Gastrocnemius medialis (tissue), 4 donors: ENCODE measurements around the gene DMTF1. TPM values are rescaled to one million over a fixed set of nuclear protein-coding genes. Genes with fewer than 3 reads are reported as not detected.
"Not testable (repeated sequence)": the region's sequence is repeated elsewhere in the genome, so short reads cannot be mapped to it uniquely, and the experiment has no call there.

ENCODE experiments used
- ATAC-seq, 2 donors: fragments of 150-250 bp; one replicate each; pipeline ENCODE4 v1.9.1; 2016
- DNase-seq, 2 donors: peaks; one replicate each; pipeline ENCODE4 v3.0.0-alpha.2; 2019
- H3K27ac ChIP-seq, 4 donors: fragments of 200-600 bp; sonication (generic); 1 replicate in 1 of 4; 2 replicates in 3 of 4; pipeline ENCODE4 v1.5.1; 2016 to 2018; ENCODE audit warnings: mild to moderate bottlenecking in 2 of 4, moderate library complexity in 1 of 4
- H3K27me3 ChIP-seq, 3 donors: fragments of 200-600 bp; sonication (generic) in 2 of 3; 1 replicate in 1 of 3; 2 replicates in 2 of 3; pipeline versions ENCODE4 v1.5.1 to v1.6.0; 2016 to 2019; ENCODE audit warnings: mild to moderate bottlenecking in 1 of 3, moderate library complexity in 1 of 3
- H3K36me3 ChIP-seq, 2 donors: fragments of 200-600 bp; sonication (generic) in 1 of 2; one replicate each; pipeline ENCODE4 v1.5.1; 2017 to 2018
- H3K4me1 ChIP-seq, 2 donors: fragments of 200-600 bp; sonication (generic) in 1 of 2; one replicate each; pipeline ENCODE4 v1.5.1; 2016 to 2017; ENCODE audit warnings: mild to moderate bottlenecking in 2 of 2
- H3K4me3 ChIP-seq, 4 donors: fragments of 200-600 bp; sonication (generic) in 3 of 4; 1 replicate in 1 of 4; 2 replicates in 3 of 4; pipeline ENCODE4 v1.5.1; 2016 to 2019; ENCODE audit warnings: mild to moderate bottlenecking in 2 of 4
- H3K9me3 ChIP-seq, 3 donors: fragments of 200-600 bp; sonication (generic) in 2 of 3; 1 replicate in 1 of 3; 2 replicates in 2 of 3; pipeline ENCODE4 v1.5.1; 2016 to 2019
- CTCF ChIP-seq, 5 experiments: fragments of 450-650 bp in 3 of 5; fragments of 200-600 bp in 2 of 5; sonication (generic) in 2 of 5; IDR thresholded peaks in 4 of 5; conservative IDR thresholded peaks in 1 of 5; 1 replicate in 4 of 5; 2 replicates in 1 of 5; pipeline ENCODE4 v1.5.1; 2016 to 2019; ENCODE audit warnings: antibody characterized with exemption in 5 of 5, mild to moderate bottlenecking in 3 of 5, moderate library complexity in 3 of 5
- POLR2A ChIP-seq, 2 donors: fragments of 450-650 bp; IDR thresholded peaks; one replicate each; pipeline ENCODE4 v1.6.1; 2017; ENCODE audit warnings: antibody characterized with exemption in 2 of 2, mild to moderate bottlenecking in 2 of 2, moderate library complexity in 2 of 2
- in situ Hi-C, 4 donors: fragments of 200-750 bp; cut with MboI; loops; one replicate each; pipeline versions ENCODE4 v1.15.0 to v1.8.0; 2017; ENCODE audit warnings: low sequenced_read_pairs in 4 of 4
- intact Hi-C: fragments of 100-400 bp; cut with DNase I; formaldehyde crosslinking; loops from one replicate; pipeline ENCODE4 v1.15.1; 2023; ENCODE audit warnings: low total_unique reads
- total RNA-seq, 4 donors: library from RNA; depleted of rRNA; stranded (reverse); fragments of >200 nt; gene quantifications; one replicate each; pipeline versions ENCODE4 v1.1.0 to v1.2.3, GENCODE V29; 2016

The DMTF1 gene
- total RNA-seq, 4 donors from 2014 or later = 10.6 to 31.9 (median 13.1) TPM

DNA sequence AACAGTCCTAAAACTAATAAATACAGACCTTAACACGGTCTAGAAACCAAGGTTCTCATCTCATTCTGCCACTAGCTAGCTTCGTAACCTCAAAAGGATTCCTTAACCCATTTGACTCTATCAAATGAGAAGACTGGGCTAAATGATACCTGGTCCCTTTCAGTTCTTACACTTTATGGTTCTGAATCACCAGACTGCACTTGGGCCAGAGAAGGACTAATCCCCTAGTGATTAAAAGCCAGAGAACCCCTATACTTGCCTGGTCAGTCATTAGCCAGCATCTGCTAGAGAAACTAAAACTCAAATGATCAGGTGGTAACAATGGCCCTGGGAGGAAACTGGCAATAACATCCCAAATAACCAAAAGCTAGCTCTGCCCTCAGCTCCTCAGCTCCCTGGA, 50.5 kb downstream of the DMTF1 start:
- TF ChIP-seq CTCF (IDR thresholded peaks at IDR 0.05 in 4 of 5, conservative IDR thresholded peaks at IDR 0.05 in 1 of 5) (no peak), POLR2A (IDR thresholded peaks at IDR 0.05) (no peak)
- intact Hi-C loops = no loop called here
- H3K27ac ChIP-seq = no peak overlapping the region
- in situ Hi-C loops = no loop called here
- DNase-seq (no peak), ATAC-seq (no peak)
- H3K36me3 ChIP-seq = peaks cover 0 to 11% of the 10 kb centered on the region in 2 donors
- peaks cover 0 to 9% (median 0%) of the 10 kb centered on the region in 3 donors for H3K9me3 ChIP-seq
- H3K27me3 ChIP-seq = no peaks in the 10 kb centered on the region
- no peak overlapping the region for H3K4me3 ChIP-seq
- H3K4me1 ChIP-seq = peaks cover 0 to 13% of the 10 kb centered on the region in 2 donors

GRCh38 chr7:87203929-87204328, 51.7 kb downstream of the DMTF1 start:
- H3K9me3 ChIP-seq, H3K27me3 ChIP-seq, DNase-seq, in situ Hi-C loops, intact Hi-C loops, H3K36me3 ChIP-seq, ATAC-seq, H3K4me3 ChIP-seq, H3K27ac ChIP-seq: not testable (repeated sequence)
- peaks cover 0 to 12% of the 10 kb centered on the region in 2 donors for H3K4me1 ChIP-seq

- intact Hi-C loops (no loop called here), in situ Hi-C loops (no loop called here)
- H3K27ac ChIP-seq = no peak overlapping the region
Observed at GRCh38 chr7:87204933-87205332, 52.7 kb downstream of the DMTF1 start.

DNA sequence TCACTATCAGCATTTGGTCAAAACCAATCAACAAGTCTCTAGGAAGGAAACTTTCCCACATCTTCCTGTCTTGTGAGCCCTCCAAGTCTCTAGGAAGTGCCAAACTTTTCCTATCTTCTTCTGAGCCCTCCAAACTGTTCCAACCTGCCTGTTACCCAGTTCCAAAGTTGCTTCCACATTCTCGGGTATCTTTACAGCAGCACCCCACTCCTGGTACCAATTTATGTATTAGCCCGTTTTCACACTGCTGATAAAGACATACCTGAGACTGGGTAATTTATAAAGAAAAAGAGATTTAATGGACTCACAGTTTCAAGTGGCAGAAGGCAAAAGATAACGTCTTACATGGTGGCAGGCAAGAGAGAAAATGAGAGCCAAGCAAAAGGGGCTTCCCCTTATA, 53.4 kb downstream of the DMTF1 start:
- H3K27ac ChIP-seq, H3K9me3 ChIP-seq, intact Hi-C loops, ATAC-seq, H3K27me3 ChIP-seq, DNase-seq, in situ Hi-C loops, H3K4me3 ChIP-seq, H3K36me3 ChIP-seq, H3K4me1 ChIP-seq: not testable (repeated sequence)

More at GRCh38 chr7:87204933-87205332, 52.7 kb downstream of the DMTF1 start:
- TF ChIP-seq CTCF (IDR thresholded peaks at IDR 0.05 in 4 of 5, conservative IDR thresholded peaks at IDR 0.05 in 1 of 5) (no peak), POLR2A (IDR thresholded peaks at IDR 0.05) (no peak)
- no peaks in the 10 kb centered on the region for H3K36me3 ChIP-seq
- peaks cover 0 to 9% (median 0%) of the 10 kb centered on the region in 3 donors for H3K9me3 ChIP-seq
- no peak for DNase-seq
- H3K4me3 ChIP-seq = no peak overlapping the region
- peaks cover 0 to 7% of the 10 kb centered on the region in 2 donors for H3K4me1 ChIP-seq
- ATAC-seq = no peak
- no peaks in the 10 kb centered on the region for H3K27me3 ChIP-seq

DNA sequence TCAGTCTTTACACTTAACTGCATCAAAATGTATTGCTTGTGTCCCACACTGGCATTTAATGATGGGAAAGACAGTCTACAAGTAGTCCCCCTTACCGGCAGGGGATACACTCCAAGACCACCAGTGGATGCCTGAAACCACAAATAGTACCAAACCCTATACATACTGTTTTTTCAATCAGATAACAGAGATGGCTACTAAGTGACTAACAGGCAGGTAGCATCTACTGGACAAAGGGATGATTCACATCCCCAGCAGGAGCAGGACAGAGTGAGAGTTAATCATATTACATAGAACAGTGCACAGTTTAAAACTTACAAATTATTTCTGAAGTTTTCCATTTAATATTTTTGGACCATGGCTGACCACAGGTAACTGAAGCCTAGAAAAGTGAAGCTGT, 54.1 kb downstream of the DMTF1 start:
- Histone ChIP-seq H3K27ac (no peak overlapping the region), H3K27me3 (no peaks in the 10 kb centered on the region), H3K9me3 (peaks cover 0 to 9% (median 0%) of the 10 kb centered on the region in 3 donors), H3K4me3 (no peak overlapping the region), H3K36me3 (no peaks in the 10 kb centered on the region), H3K4me1 (peaks cover 0 to 7% of the 10 kb centered on the region in 2 donors)
- DNase-seq (no peak), ATAC-seq (no peak)
- in situ Hi-C loops (no loop called here), intact Hi-C loops (no loop called here)
- TF ChIP-seq CTCF (IDR thresholded peaks at IDR 0.05 in 4 of 5, conservative IDR thresholded peaks at IDR 0.05 in 1 of 5) (no peak), POLR2A (IDR thresholded peaks at IDR 0.05) (no peak)

GRCh38 chr7:87209295-87209924, 57.2 kb downstream of the DMTF1 start:
- DNase-seq (no peak), ATAC-seq (no peak)
- H3K4me3 ChIP-seq = no peak overlapping the region
- H3K27ac ChIP-seq = no peak overlapping the region
- peaks cover 0 to 7% of the 10 kb centered on the region in 2 donors for H3K4me1 ChIP-seq
- TF ChIP-seq CTCF (IDR thresholded peaks at IDR 0.05 in 4 of 5, conservative IDR thresholded peaks at IDR 0.05 in 1 of 5) = no peak
- no peak for TF ChIP-seq POLR2A (IDR thresholded peaks at IDR 0.05)
- H3K27me3 ChIP-seq = no peaks in the 10 kb centered on the region
- in situ Hi-C loops = no loop called here
- H3K9me3 ChIP-seq = peaks cover 0 to 9% (median 0%) of the 10 kb centered on the region in 3 donors
- no peaks in the 10 kb centered on the region for H3K36me3 ChIP-seq
- intact Hi-C loops = no loop called here
